T follicular helper cell (primary cell): ENCODE data around the gene CKB.

Experiments used
- DNase-seq: peaks from one replicate; pipeline ENCODE4 v3.0.0-alpha.2; 2020; ENCODE audit warnings: low read depth

The CKB gene

GRCh38 chr14:103549361-103550311, 27.0 kb upstream of the CKB start:
- no peak for DNase-seq

GRCh38 chr14:103548463-103549351, 26.1 kb upstream of the CKB start:
- DNase-seq, result no peak

- DNase-seq, result no peak
Observed at GRCh38 chr14:103547941-103548462, 25.4 kb upstream of the CKB start.

GRCh38 chr14:103547455-103547940, 24.9 kb upstream of the CKB start:
- no peak for DNase-seq

GRCh38 chr14:103546652-103547454, 24.2 kb upstream of the CKB start:
- DNase-seq, result peak; percentile 70

- DNase-seq, result no peak
Observed at GRCh38 chr14:103545915-103546651, 23.5 kb upstream of the CKB start.

GRCh38 chr14:103545219-103545914, 22.7 kb upstream of the CKB start:
- DNase-seq, result no peak

- DNase-seq, result no peak
Observed at GRCh38 chr14:103544388-103545218, 22.0 kb upstream of the CKB start.

- no peak for DNase-seq
Observed at GRCh38 chr14:103543721-103544387, 21.2 kb upstream of the CKB start.

- DNase-seq, result no peak
Observed at GRCh38 chr14:103543140-103543539, 20.5 kb upstream of the CKB start.

GRCh38 chr14:103542605-103543088, 20.0 kb upstream of the CKB start:
- no peak for DNase-seq

GRCh38 chr14:103541709-103542604, 19.3 kb upstream of the CKB start:
- DNase-seq, result no peak

- no peak for DNase-seq
Observed at GRCh38 chr14:103540821-103541708, 18.4 kb upstream of the CKB start.

GRCh38 chr14:103539056-103539825, 16.6 kb upstream of the CKB start:
- DNase-seq, result no peak

- no peak for DNase-seq
Observed at GRCh38 chr14:103538291-103539055, 15.8 kb upstream of the CKB start.
